GM13977 (cell line): ENCODE measurements around the gene GRIP1.
A peak's percentile ranks its signal among the peaks of the same experiment; 100 is the strongest.

Experiments
- DNase-seq: peaks from one replicate; pipeline ENCODE4 v3.0.0; 2012; ENCODE audit warnings: low spot score
- CTCF ChIP-seq: IDR thresholded peaks from 2 replicates; pipeline ENCODE4 v1.5.1; 2012; ENCODE audit warnings: mild to moderate bottlenecking, control low read depth; ENCODE audit not compliant: insufficient read depth; ENCODE audit errors: extremely low read depth, missing control alignments
- in situ Hi-C: fragments of 300-500 bp; cut with MboI; formaldehyde crosslinking; loops from one replicate; pipeline ENCODE4 v1.12.0; 2022; ENCODE audit warnings: low sequenced_read_pairs, low pct_unique_long_range_greater_than_20kb, mixed read lengths, inconsistent platforms; ENCODE audit not compliant: unreplicated experiment

The GRIP1 gene

GRCh38 chr12:66662179-66662578 lies 16.7 kb downstream of the GRIP1 start:
- in situ Hi-C loops, result no loop called here
- DNase-seq, result no peak
- no peak for TF ChIP-seq CTCF

GRCh38 chr12:66661357-66661756 lies 17.5 kb downstream of the GRIP1 start:
- DNase-seq, result peak; percentile 16
- no peak for TF ChIP-seq CTCF
- in situ Hi-C loops, result no loop called here

GRCh38 chr12:66653796-66654195 lies 25.1 kb downstream of the GRIP1 start:
- TF ChIP-seq CTCF, result no peak
- no peak for DNase-seq
- in situ Hi-C loops, result no loop called here

GRCh38 chr12:66648033-66648735 lies 30.7 kb downstream of the GRIP1 start:
- no peak for DNase-seq
- in situ Hi-C loops, result no loop called here
- TF ChIP-seq CTCF, result no peak

GRCh38 chr12:66647034-66647691 lies 31.7 kb downstream of the GRIP1 start:
- DNase-seq, result no peak
- TF ChIP-seq CTCF, result no peak
- in situ Hi-C loops, result no loop called here

- in situ Hi-C loops, result no loop called here
- DNase-seq, result no peak
- TF ChIP-seq CTCF, result no peak
Measured at GRCh38 chr12:66644151-66644550, 34.7 kb downstream of the GRIP1 start.
